Fibroblast of peridontal ligament (primary cell): ENCODE data around the gene CSMD2.

Source experiments
- DNase-seq: peaks from one replicate; pipeline ENCODE4 v3.0.0-alpha.2; 2010; ENCODE audit errors: extremely low read depth

The CSMD2 gene

DNA sequence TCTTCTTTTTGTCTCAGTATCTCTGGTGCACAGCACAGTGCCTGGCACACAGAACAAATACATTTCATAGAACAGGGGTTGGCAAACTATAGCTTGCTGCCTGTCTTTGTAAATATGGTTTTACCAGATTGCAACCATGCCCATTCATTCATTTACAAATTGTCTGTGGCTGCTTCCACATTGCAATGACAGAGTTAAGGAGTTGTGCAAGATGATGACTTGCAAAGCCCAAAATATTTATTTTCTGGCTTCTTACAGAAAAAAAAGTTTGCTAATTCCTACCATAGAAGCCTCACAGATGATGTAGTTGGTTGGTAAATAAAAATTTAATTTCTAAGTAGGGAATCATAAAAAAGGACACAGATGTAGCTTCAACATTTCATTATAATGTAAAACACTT, 312.3 kb downstream of the CSMD2 start:
- no peak for DNase-seq

DNA sequence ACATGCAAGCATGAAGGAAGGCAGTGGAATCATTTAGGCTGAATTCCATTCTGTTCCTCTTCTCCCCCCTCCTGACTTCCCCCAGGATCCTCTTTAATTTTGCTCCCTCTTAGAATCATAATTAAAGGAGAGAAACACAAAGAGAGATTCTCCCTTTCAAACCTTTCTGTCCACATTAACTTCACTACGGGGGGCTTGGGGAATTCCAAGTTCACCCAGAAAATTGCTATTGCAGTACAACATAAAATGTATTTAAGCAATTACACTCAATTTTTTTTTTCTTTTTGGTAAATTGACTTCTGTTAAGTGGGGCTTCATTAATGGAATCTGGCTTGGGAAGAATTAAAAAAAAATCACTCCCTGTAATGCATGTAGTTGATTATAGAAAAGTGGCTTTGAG, 314.5 kb downstream of the CSMD2 start:
- DNase-seq = no peak

GRCh38 chr1:33849211-33849610, 315.8 kb downstream of the CSMD2 start:
- DNase-seq = no peak

DNA sequence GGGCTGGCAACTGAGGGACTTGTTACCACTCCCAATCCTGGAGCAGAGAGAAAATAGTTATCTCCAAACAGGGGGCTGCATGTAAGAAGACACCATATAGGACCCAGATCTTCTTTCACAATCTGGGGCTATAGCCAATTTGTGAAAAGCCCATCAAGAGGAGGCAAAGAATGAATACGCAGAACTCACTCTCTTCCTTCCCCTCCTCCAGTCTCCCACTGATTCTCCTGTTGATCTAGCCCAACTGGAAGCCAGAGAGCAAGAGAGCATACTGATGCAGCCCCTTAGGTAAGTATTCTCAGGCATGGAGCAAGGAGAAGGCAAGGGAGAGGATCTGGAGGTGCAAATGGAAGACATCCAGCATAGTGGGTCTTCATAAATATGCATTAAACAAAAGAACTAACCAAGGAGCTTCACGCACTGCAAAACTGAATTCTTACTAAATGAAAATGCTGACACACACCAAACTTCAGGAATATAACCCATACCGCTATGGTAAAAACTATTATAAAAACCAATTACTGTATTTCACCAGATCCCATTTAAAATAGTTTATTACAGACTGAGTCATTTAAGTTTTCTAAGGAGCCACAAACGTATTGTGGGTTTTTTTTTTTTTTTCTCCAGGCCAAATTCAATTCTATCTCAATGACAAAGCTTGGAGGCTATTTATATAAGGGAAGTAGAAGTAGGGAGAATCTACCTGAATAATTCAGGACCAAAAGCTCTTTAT, 316.7 kb downstream of the CSMD2 start:
- no peak for DNase-seq

DNA sequence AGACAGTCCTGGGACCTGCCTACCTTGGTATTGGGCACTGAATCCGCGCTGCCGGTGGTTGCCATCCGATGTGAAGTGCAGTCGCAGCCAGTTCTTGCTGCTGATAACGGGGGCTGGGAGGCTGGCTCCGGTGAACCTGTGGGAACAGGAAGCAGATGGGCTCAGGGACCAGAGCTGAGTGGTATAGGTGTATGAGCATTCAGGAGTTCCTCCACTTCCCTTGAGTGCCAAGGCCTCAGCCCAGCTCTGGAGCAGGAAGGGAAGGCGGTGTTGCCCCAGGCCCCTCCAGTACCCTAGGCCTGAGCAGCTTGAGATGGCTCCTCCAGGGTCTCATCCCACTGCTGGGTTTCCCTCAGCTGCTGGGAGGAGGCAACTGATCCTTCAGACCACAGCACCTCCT, 318.2 kb downstream of the CSMD2 start:
- DNase-seq = no peak

DNA sequence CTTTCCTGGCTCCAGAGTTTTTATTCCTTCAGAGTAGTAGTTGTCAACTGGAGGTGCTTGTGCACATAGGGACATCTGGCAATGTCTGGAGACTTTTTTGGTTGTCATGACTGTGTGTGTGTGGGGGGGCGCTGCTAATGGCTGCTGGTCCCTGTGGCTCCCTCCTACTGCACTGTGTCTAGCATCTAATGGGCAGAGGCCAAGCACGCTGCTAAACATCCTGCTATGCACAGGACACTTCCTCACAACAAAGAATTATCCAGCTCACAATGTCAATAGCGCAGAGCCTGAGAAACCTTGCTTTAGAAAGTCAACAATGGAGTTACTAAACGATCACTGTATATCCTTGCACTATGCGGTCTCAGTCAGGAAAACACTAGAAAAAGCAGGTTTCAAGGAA, 320.9 kb downstream of the CSMD2 start:
- no peak for DNase-seq

GRCh38 chr1:33842348-33842747, 322.7 kb downstream of the CSMD2 start:
- no peak for DNase-seq

- no peak for DNase-seq
These were observed 323.5 kb downstream of the CSMD2 start for GRCh38 chr1:33841494-33841893.

DNA sequence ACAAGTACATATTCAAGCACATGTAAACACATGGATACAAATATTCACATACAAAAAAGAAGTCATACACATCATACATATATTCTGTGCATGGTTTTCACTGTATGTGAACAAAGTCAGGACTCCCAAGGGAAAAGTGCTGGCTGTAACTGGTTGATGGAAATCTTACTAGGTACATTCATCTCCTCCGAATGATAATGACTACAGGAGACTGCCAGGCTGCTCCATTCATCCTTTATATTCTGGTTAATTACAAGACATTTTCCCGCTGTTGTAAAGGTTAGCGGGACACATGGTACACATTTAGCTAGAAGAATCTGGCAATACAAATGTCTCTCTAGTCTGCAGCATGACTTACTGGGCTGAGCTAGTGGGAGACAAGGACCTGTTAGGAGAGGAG, 327.4 kb downstream of the CSMD2 start:
- DNase-seq = no peak

GRCh38 chr1:33836911-33837310, 328.1 kb downstream of the CSMD2 start:
- DNase-seq = no peak

- no peak for DNase-seq
These were observed 336.4 kb downstream of the CSMD2 start for GRCh38 chr1:33828654-33829053.

DNA sequence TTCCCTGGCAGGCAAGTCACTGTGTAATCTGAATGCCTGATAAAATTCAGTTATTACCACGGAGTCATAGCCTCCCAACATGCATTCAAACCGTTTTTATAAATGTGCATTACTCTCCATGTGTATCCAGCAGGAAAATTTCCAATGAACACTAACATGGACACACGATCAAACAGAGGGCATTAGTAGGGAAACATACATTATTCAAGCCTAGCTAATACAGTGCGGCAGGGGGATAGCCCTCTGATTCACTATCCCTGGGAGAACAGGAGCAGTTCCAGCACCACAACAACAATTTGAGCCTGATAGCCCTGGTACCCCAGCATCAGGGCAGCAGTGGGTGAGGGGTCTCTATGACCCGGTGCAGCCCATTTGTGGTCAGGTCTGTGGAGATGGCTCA, 337.0 kb downstream of the CSMD2 start:
- no peak for DNase-seq

DNA sequence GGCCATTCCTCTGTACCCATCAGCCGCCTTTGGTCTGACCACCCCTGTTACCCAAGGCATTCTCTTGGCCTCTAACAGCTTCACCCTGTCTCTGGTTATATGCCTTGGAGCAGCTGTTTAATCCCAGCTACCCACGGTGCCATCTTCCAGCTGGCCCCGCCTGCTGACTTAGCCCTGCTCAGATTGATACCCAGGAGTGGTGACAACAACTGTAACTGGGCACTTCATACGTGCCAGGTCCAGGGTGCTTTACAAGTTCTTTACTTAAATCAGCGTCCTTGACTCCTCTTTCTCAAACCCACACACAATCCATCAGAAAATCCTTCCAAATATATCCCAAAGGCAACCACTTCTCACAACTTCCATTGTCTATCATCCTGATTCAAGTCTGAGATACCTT, 338.3 kb downstream of the CSMD2 start:
- DNase-seq = no peak

- DNase-seq = no peak
These were observed 338.7 kb downstream of the CSMD2 start for GRCh38 chr1:33826311-33826710.

DNA sequence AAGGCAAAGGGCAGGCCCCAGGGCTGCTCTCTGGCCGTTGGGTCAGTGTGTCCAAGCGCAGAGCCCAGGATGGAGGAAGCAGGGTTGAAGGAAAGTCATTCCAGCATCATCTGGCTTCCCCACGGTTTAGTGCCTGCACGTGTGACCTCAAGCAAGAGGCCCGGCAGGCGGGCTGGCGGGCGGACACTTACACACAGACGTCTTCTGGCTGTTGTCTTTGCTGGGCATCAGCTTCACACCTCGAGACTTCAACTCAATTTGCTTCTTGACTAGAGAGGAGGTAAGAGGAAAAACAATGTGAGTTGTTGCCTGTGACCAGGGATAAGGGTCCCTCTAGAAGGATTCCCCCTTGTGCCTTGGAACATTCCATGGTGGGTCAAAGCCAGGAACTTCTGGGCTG, 339.5 kb downstream of the CSMD2 start:
- no peak for DNase-seq

- DNase-seq = no peak
These were observed 340.1 kb downstream of the CSMD2 start for GRCh38 chr1:33824971-33825370.

DNA sequence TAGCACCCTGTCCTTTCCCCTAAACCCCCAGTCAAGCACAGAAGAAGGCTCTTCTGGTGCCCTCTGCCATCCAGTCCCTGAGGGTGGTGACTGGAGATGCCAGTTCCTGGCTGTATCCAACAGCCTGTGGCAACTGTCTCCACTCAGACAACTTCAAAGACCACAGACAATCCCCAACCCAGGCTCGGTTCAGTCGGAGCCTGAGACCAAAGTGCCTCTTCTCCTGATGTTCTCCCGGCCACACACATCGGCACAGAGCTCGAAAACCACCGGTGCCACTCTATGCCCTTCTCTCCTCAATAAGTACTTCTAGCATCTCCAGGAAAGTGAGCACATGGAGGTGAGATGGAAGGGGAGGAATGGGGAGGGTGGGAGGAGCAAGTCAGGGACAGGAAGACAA, 340.7 kb downstream of the CSMD2 start:
- no peak for DNase-seq

GRCh38 chr1:33823830-33824229, 341.2 kb downstream of the CSMD2 start:
- DNase-seq = no peak

- no peak for DNase-seq
These were observed 341.6 kb downstream of the CSMD2 start for GRCh38 chr1:33823401-33823800.

- no peak for DNase-seq
These were observed 342.6 kb downstream of the CSMD2 start for GRCh38 chr1:33822396-33822795.

DNA sequence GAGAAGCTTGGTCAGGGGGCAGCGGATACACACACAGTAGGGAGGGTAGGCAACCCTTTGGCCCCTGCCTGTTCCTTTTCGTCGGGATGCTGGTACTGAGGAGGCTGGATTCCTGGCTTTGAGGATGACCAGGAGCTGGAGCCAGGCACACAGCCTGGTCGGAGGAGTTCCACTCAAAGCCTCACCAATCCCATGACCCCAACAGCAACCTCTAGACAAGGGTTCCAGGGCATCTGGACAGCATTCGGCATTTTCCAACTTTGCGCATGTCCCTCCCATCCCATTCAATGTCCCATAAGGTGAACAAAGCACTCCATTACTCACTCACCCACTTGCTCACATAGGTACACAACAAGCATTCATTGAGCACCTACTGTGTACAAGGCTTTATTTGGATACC, 343.7 kb downstream of the CSMD2 start:
- DNase-seq = no peak

DNA sequence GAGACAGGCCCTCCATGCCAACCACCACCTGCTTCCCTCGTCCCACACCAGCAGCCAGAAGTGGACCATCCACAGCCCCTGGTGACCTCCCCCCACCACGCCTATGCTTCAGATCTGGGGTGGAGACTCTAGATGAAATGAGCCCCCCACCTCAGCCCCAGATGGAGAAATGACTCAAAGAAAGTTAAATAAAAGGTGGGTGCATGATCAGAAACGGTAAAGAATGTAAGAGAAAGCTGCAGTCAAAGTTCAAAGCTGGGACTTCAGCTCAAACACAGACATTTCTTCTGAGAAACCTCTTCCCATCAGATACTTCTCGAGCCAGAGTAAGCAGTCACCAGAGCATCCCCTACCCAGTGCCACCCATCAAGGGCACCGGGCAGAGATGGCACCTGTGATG, 344.2 kb downstream of the CSMD2 start:
- DNase-seq = no peak

DNA sequence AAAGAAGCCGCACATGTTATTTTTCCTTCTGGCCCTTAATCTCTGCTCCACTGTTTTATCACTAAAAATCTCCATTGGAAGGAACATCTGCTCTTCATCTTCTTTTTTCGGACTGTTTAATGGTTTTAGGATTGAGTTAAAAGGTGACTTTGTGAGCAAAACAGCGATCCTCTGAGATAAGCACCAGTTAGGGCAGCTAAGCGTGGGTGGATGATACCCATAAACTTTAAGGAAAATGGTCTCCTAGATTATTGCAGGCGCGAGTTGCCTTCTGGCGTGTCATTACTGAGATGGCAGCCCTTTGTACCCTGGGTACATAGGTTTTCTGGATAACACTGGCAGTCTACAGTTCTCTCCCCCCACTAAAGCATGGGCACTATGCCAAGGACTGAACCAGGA, 345.1 kb downstream of the CSMD2 start:
- DNase-seq = no peak

DNA sequence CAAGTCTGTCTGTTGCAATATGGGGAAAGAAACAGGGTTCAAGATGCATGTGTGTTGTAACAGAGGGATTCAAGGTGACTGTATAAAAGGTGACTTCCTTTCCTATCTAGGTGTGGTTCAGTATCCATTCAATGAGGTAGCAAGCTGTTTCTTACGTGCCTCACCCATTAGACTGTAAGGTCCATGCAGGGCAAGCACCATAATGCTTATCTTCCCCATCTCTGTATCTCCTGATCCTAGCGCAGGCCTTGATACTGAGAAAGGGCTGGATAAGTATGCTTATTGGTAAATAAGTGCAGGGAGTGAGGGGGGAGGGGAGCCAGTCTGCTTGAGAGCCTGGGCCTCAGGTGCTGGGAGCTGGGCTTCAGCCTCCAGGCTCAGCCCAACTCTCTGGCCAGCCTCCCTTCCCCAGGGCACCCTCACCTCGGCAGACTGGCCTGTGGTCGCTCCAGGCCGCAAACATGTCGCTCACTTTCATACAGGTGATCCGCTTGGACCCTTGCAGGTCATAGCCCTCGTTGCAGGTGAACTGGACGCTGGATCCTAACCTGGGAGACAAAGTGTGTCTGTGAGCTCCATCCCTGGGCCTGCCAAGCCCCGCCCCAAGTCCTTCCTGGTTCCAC, 345.6 kb downstream of the CSMD2 start:
- DNase-seq = no peak
